NCI-H69 (cell line): ENCODE results near the gene FOXQ1.

ENCODE experiments used
- DNase-seq: peaks from one replicate; lab custom pipeline; 2025; lab: John Stamatoyannopoulos, UW

Gene FOXQ1

GRCh38 chr6:1363298-1363697 is 51.4 kb downstream of the FOXQ1 start:
- no peak for DNase-seq

GRCh38 chr6:1363729-1364572 is 52.1 kb downstream of the FOXQ1 start:
- DNase-seq = no peak
